PC-3 (cell line): ENCODE results near the gene SUSD3.

Experiments used
- EZH2 ChIP-seq: fragments of 300-600 bp; sonication (generic); IDR thresholded peaks from one replicate; pipeline ENCODE4 v1.6.1; 2017; ENCODE audit warnings: antibody characterized with exemption, mild to moderate bottlenecking, low read length; ENCODE audit not compliant: unreplicated experiment
- TF ChIP-seq, protein P1 (sequence below): fragments of 300-600 bp; sonication (generic); conservative IDR thresholded peaks from 2 replicates; pipeline ENCODE4 v1.5.1; 2017; ENCODE audit warnings: antibody characterized with exemption, low read depth, mild to moderate bottlenecking, low read length

DNA sequence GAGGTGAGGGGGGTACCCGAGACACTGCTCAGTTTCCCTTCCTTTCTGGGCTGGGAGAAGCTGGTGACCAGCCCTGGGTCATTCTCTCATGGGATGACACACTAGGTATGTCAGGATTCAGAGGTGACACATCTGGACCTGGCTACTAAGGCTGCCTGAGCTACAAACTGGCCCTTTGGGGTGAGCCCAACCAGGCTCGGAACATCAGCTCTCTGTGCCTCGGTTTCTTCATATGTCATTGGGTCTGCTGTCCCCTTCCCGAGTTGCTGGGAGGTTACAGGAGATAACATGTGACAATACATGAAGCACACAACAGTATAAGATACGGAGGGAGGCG lies 49.3 kb downstream of the SUSD3 start:
- TF ChIP-seq, protein P1, sequence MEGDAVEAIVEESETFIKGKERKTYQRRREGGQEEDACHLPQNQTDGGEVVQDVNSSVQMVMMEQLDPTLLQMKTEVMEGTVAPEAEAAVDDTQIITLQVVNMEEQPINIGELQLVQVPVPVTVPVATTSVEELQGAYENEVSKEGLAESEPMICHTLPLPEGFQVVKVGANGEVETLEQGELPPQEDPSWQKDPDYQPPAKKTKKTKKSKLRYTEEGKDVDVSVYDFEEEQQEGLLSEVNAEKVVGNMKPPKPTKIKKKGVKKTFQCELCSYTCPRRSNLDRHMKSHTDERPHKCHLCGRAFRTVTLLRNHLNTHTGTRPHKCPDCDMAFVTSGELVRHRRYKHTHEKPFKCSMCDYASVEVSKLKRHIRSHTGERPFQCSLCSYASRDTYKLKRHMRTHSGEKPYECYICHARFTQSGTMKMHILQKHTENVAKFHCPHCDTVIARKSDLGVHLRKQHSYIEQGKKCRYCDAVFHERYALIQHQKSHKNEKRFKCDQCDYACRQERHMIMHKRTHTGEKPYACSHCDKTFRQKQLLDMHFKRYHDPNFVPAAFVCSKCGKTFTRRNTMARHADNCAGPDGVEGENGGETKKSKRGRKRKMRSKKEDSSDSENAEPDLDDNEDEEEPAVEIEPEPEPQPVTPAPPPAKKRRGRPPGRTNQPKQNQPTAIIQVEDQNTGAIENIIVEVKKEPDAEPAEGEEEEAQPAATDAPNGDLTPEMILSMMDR, result no peak
- TF ChIP-seq EZH2, result no peak
